Hindlimb muscle (tissue), 1 donor: ENCODE data around the gene ROPN1L. TPM values are rescaled to one million over a fixed set of nuclear protein-coding genes. Genes with fewer than 3 reads are reported as not detected.
"Not testable (repeated sequence)": the region's sequence is repeated elsewhere in the genome, so short reads cannot be mapped to it uniquely, and the experiment has no call there.

Experiments used
- DNase-seq: peaks from one replicate; pipeline ENCODE4 v3.0.0-alpha.2; 2013
- polyA plus RNA-seq: library from polyadenylated mRNA; unstranded; fragments of 120-200 nt; gene quantifications from one replicate; pipeline ENCODE4 v1.2.1, GENCODE V29; 2013; ENCODE audit not compliant: insufficient read length

ROPN1L gene
- polyA plus RNA-seq, 1 donor, result 0.25 TPM

DNA sequence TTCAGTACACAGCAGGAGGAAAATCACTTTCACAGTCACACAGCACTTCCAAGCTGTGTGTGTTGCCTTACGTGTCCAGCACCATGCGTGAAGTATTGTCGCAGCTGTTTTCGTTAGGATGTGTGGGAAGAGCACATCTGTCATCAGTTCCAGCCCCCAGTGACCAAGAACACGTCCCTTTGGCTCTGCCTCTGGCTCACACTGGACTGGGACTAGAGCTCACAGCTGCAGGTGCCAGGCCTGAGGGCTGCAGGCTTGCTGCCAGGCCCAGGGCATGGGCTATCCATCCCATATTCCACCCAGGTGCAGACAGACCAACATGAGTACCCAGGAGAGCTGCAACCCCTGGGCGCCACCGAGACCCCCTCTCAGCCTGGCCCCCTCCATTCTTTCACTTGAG lies 61.6 kb downstream of the ROPN1L start:
- no peak for DNase-seq

DNA sequence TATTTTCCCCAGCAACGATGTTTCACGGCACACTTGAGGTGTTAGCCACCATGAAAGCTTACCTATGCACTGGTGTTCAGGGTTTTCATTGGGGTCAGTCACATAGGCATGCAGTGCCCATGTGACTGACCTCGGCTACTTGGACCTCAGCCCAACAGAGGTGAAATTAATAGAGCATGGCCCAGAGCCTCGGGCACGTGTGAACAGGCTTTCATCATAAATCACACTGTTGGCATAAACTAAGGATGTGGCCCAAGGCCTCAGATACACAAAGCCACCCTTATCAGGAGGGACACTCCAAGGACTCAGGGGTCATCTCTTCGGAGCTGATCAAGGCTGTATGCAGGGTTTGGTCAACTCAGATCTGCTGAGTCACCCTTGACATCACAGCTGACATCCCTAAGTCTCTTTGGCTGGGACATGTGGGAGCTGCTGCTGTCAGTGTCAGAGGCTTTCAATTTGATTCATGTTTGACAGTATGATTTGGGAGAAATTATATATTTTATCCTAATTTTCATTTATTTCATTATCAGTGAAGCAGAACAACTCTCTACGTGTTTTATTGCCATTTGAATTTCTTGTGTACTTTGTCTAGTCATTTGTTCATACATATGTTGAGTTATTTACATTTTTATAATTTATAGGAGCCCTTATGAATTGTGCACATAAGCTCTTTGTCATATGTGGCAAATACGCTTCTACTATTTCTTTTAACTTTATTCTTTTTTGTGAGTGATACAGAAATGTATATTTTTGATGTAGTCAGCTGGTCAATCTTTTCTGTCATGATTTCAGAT lies 62.5 kb downstream of the ROPN1L start:
- no peak for DNase-seq

DNA sequence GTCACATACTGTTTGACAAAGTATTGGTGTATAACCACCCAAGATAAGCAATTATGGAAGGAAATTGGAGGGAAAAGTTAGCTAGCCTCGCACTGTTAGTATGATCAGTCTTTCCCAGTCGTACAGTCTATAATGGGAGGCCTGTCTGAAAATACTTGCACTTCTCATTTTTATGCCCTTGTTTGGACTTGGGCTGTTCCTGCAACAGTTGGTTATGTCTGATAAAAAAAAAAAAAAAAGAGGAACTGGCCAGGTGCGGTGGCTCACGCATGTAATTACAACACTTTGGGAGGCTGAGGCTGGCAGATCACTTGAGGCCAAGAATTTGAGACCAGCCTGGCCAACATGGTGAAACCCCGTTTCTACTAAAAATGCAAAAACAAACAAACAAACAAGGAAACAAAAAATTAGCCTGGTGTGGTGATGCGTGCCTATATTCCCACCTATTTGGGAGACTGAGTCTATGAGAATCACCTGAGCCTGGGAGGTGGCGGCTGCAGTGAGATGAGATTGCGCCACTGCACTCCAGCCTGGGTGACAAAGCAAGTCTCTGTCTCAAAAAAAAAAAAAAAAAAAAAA lies 63.9 kb downstream of the ROPN1L start:
- DNase-seq, result no peak

DNA sequence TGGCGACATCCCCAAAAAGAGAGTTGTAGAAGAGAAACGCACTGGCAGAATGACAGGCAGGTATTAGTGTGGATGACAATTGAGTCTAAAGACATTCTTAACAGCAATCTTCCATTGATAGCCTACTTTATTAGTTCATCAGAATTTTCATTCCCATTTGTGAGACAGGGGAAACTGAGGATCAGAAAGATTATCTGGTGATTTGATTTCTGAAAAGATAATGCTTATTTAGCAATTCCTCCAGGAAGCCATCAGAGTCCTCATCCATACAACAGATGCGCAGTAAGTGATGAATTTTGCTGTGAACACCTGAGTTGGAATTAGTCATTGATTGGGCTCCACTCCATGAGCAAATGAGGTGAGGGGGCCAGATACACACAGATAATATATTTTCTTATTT lies 64.9 kb downstream of the ROPN1L start:
- no peak for DNase-seq

DNA sequence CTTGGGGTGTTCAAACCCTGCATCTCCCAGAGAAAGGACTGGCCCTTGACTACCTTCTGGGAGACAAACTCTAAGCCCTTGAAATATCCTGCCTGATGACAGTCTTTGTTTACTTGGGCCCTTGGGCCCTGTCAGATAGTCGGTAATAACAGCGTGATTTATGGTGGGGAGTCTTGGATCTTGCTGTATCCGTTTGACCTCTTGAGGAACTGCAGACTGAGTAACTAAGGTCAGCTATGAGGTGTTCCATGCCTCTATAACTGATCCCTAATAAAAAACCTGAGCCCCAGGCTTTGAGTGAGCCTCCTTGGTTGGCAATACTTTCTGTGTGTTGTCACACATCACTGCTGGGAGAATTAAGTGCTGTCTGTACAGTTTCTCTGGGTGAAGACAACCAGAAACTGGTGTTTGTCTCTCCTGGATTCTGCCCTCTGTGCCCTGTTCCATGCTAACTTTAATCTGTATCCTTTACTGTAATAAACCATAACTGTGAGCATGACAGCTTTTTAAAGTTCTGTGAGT lies 66.0 kb downstream of the ROPN1L start:
- no peak for DNase-seq

DNA sequence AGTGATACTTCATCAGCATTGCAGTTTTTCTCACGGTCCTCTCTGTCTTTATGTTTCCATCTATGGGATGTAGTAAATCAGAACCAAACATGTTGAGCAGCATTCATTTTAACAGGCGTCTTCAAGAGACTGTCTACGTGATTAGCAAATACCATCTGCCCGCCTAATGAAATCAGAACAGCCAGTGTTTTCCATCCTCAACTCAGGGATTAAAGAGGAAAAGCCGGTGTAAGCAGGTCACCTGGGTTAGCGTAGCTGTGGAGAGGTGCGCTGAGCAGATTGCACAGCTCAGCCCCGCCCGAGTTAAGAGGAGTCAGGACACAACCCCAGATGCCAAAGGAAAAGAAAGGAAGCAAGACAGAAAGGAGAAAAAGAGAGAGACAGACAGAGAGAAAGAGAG lies 67.9 kb downstream of the ROPN1L start:
- DNase-seq, result no peak

DNA sequence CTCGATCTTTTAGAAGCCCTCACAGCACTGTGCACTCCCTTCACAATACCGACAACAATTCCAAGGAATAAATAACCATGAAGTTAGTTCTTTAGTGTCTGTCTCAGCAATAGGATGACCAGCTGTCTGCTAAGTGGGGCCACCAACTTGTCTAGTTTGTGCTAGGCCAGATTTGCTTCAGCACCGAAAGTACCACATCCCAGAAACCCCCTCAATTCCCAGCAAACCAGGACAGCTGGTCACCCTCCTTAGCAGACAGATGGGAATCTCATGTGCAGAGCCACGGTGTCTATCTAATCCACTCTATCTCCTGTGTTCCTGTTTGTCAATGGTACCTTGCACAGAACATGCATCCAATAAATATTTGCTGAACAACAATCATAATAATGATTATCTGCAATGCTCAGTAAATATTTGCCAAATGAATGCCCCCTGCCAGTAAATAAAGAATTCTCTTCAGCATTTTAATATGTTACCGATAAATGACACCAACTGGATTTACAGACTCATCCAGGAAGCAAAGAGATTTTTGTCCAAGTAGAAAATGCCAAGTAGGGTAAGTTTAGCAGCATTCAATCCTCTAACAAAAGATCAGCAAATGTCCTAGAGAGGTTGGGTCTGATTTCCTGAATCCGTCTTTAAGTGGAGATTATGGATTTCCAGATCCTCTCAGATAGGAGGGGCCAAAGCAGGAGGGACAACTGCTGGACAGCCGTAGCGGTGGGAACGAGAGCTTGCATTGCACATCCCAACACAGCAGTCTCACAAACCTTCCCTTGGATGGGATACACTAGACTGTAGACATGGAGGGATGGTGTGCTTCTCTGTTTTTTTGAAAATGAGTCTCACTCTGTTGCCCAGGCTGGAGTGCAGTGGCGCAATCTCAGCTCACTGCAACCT lies 70.3 kb downstream of the ROPN1L start:
- no peak for DNase-seq

DNA sequence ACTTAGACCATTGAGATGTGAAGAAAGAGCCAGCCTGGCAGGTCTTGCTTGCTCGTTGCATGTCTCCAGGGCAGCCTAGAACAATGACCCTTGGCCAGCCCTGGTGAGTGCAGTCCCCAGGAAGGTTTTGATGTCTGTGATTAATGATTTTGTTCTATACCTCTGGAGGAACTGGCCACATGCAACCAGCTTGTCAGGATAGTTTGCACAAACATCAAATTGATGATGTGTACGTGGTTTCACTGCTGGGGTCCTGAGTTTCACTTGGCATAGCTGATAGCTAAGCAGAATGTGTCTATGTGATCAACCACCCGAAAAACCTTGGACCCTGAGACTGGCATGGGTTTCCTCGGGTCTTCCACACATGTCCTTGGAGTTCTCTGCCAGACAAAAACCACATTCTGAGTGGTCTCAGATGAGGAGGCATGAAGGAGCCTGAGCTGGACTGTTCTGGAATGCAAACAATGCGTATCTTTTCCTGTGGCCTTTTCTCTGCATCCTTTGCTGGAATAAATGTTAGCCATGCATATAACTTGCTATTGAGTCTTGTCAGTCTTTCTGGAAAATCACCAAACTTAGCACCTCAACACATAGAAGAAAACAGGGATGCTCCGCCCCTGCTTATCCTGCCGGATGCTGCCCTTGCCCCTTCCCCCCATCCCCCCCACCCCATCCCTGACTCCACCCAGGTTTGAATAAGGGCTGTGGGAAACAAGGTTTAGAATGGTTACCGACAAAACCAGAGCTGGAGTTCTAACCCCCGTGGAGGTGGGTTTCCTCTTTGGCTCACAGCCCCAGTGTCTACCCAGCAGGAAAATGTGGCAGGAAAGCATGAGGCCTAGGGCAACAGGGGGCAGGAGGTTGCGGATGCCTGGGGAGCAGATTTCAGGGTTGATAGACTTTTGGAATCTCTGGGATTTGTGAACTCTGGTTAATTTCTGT lies 72.1 kb downstream of the ROPN1L start:
- DNase-seq, result no peak

DNA sequence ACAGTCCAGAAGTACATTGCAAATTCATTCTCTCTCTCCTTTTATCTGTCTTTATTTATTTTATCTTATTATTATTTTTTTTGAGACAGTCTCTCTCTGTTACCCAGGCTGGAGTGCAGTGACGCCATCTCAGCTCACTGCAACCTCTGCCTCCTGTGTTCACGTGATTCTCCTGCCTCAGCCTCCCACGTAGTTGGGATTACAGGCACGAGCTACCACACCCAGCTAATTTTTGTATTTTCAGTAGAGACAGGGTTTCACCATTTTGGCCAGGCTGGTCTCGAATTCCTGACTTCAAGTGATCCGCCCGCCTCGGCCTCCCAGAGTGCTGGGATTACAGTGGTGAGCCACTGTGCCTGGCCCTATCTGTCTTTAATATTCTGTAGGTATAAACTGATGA lies 72.9 kb downstream of the ROPN1L start:
- DNase-seq, result not testable (repeated sequence)

Other genes with a start within 250 kb of the ROPN1L start
- gene ATPSCKMT, start 192.0 kb upstream of the ROPN1L start, polyA plus RNA-seq, result 8.5 TPM
- gene CCT5, start 191.6 kb upstream of the ROPN1L start, polyA plus RNA-seq, result 152 TPM
- 110 TPM for gene CMBL, start 134.0 kb upstream of the ROPN1L start, polyA plus RNA-seq
- 99.4 TPM for gene MARCHF6, start 88.2 kb upstream of the ROPN1L start, polyA plus RNA-seq
- 2.5 TPM for gene ANKRD33B, start 122.2 kb downstream of the ROPN1L start, polyA plus RNA-seq